Measurements from ENCODE around the gene TES. TPM values are rescaled to one million over a fixed set of nuclear protein-coding genes. Genes with fewer than 3 reads are reported as not detected.
"Not testable (repeated sequence)": the region's sequence is repeated elsewhere in the genome, so short reads cannot be mapped to it uniquely, and the experiment has no call there.

TES gene, protein sequence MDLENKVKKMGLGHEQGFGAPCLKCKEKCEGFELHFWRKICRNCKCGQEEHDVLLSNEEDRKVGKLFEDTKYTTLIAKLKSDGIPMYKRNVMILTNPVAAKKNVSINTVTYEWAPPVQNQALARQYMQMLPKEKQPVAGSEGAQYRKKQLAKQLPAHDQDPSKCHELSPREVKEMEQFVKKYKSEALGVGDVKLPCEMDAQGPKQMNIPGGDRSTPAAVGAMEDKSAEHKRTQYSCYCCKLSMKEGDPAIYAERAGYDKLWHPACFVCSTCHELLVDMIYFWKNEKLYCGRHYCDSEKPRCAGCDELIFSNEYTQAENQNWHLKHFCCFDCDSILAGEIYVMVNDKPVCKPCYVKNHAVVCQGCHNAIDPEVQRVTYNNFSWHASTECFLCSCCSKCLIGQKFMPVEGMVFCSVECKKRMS
- 15.8 TPM for total RNA-seq
- long read RNA-seq, transcript TES-201 (7 exons, 2,782 nt) = major isoform, 33 of 41 reads
- long read RNA-seq, partial matches to known transcripts = 3 of 41 reads
- long read RNA-seq, other reads (novel, unspliced or antisense) = 4 of 41 reads

DNA sequence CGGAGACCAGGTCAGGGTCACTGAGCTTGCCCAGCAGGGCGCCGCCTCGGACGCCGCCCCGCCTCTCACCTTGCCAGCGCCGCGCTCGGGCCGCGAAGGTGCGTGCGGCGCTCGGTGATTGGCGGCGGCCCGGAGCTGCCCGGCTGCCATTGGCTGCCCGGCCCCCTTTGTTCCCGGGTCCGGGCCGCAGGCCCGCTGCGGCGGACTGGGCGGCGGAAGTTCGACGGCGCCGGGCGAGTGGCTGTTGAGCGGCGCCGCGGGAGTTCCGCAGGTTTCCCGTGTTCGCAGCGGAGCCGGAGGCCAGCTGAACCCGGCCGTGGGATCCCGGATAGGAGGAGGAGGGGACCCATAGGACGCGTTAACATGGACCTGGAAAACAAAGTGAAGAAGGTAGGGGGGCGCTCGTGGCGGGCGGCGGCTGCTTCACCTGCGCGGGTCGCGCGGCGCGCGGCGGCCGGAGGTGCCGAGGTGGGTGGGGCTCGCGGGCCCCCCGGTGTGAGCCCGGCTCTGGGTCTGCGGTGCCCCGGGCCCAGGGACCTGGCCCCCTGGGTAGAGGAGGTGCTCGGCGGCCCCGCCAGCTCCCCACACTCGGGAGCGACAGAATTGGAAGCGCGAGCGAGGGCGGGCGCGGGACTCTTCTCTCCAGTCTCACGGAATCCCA is at the start of gene TES:
Gene TES (plus strand): TSS at position 195 of the 661 bp plus-strand sequence. CDS start 169 bp downstream, at position 364.
- intact Hi-C loops (cut with DNase I) = loop anchor here (2.0 kb wide), 1 partner anchor 20 kb away; no protein-coding TSS in a partner anchor
- peak; percentile 90 for DNase-seq (ENCODE audit: low spot score)

DNA sequence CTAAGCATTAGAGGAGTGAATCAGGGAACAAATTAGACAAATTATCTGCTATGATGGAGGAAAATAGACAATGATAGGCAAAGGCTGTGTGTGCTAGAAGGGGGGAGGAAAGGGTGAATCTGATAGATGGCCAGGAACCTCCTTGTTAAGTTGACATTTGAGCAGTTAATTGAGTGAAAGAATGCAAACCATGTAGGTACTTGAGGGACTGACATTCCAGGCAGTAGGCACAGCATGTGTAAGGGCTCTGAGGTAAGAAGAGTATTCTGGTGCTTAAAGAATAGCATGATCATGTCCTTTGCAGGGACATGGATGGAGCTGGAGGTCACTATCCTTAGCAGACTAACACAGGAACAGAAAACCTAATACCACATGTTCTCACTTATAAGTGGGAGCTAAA is 48.6 kb upstream of the TES start:
- DNase-seq (ENCODE audit: low spot score) = no peak
- intact Hi-C loops (cut with DNase I) = no loop called here

DNA sequence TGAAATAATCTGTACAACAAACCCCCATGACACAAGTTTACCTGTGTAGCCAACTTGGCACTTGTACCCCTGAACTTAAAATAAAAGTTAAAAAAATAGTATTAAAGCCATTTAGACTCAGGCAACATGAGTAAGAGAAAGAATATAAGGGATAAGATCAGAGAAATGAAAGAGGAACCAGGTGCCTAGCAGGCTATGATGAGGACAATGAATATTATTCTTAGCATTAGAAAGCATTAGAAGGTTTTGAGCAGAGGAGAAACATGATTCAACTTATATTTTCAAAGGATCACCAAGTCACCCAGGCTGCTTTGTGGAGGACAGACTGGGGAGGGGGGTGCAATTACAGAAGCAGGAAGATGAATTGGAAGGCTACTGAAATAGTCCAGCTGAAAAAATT is 48.1 kb upstream of the TES start:
- no peak for DNase-seq (ENCODE audit: low spot score)
- intact Hi-C loops (cut with DNase I) = no loop called here

DNA sequence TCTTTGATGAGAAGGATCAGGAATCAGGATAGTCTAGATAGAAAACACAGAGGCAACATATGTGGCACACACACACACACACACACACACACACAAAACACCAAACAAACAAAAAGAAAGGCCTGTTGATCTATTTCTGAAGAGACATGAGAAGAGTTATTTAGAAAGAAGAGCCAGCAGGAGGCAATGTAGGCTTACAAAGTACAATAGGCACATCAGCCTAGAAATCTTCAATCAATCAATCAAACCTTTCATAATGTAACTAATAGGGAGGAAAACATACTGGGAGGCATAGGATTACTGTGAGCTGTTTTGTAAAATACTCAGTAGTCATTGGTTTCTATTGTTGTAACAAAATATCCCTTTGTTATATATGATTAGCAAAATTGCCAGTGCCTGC is 47.3 kb upstream of the TES start:
- no peak for DNase-seq (ENCODE audit: low spot score)
- intact Hi-C loops (cut with DNase I) = no loop called here

DNA sequence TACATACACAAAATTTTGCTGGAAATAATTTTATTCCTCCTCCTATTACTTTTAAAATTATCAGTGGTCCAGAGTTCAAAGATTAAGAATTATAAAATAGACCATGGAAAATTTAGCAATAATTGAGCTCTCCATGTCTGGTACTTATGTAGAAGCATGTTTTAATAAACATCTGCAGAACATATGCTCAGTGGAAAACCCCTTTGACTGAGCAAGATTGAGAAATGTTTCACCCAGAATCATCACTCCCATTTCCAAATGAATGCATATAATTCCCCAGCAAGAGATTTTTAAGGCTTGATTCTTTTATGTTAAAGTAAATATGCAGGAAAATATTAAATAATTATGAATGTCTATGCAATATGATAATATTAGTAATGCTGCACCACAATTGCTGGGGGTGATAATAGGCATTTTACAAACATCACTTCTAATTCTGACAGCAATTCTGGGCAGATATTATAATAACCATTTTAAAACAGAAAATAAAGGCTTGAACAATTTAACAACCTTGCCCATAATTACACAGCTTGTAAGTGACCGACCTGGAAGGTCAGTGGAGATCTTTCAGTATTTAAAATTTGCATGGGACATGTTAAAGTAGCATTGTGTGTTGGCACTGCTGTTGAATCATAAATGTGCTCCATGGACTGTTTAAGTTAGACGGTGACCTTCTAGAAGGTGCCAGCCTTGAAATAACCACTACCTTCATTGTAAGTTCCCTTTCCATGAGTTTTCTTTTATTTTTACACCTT is 45.6 kb upstream of the TES start:
- intact Hi-C loops (cut with DNase I) = no loop called here
- no peak for DNase-seq (ENCODE audit: low spot score)

DNA sequence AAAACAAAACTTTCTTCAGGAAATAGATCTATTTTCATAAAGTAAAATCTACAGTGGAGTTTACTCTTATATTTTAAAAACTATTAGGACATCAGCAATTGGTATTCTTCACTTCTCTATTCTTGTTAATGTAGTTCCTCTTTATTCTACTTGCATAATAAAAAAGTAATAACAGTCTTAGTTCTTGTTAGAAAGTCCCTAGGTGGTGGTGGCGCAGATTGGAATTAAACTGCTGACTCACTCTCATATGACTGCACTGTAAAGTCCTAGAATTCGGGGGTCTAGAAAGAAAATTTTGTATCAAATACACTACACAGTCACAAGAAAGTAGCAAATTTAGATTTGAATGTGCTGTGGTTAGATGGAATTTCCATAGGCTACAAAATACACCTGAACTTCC is 44.6 kb upstream of the TES start:
- no peak for DNase-seq (ENCODE audit: low spot score)
- intact Hi-C loops (cut with DNase I) = no loop called here

DNA sequence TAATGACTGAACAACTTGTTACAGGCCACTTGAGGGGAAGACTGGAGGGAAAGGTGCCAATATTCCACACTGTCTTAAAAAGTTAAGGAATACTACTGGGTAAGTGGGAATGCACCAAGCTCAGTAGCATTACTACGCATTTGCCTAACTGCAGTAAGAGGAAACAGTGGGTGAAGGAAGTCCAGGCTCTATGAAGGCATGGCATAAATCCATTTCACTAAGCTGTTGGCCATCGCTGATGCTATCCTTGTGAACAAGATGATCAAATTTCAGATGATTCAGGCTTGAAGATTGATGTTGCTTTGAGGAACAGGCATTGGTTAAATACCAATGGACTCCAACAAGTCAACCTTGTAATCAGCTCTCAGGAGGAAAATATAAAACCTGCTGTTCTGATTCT is 44.2 kb upstream of the TES start:
- DNase-seq (ENCODE audit: low spot score) = no peak
- intact Hi-C loops (cut with DNase I) = no loop called here

DNA sequence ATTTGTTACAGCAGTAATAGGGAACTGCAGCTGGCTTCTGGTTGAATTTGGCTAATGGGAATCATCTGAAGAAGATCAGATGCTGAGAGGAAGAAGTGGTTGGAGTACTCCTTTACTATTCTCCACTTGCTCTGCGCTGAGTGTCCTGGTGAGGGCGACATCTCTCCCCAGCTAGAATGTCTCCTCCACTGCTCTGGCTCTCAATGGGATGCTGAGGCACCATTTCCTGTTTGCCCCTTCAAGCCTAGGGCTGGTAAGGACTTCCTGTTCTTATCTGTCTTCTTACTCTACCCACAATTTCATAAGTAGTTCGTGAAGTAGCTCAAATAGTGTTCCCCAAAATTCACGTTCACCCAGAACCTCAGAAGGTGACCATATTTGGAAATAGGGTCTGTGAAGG is 43.2 kb upstream of the TES start:
- no peak for DNase-seq (ENCODE audit: low spot score)
- intact Hi-C loops (cut with DNase I) = no loop called here

DNA sequence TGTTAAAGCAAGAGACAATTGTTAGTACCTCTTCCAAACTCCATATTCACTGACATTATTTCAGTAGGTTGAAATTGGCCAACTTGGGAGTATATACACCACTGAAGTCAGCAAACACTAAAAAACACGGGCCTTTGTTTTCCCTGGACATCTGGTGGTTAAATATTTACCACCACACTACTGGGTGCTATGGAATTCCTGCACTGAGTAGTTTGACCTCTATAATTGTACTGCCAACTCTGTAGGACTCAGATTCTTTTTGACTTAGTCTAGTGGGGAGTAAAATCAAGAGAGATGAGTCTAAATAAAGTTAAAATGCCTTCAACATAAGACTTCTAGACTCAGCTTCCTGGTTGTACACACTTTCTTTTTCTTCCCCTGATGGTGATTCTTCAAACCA is 41.3 kb upstream of the TES start:
- intact Hi-C loops (cut with DNase I) = no loop called here
- DNase-seq (ENCODE audit: low spot score) = no peak

DNA sequence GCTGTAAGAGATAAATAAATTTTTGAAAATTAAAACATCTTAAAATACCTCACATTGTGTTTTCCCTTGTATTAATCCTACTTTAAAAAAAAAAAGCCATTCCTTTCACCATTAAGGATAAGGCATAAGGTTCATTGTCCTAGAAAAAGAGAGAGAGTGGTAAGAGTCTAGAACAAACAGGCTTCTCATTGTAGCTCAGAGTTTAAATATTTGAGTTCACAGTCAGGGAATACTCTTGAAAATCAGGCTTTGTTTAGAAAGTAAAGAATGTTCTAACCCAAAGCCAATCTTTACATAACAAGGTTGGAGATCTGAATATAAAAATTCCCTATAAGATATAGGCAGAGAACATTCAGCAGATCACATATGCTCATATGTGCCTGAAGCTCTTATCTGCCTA is 40.2 kb upstream of the TES start:
- intact Hi-C loops (cut with DNase I) = no loop called here
- no peak for DNase-seq (ENCODE audit: low spot score)

DNA sequence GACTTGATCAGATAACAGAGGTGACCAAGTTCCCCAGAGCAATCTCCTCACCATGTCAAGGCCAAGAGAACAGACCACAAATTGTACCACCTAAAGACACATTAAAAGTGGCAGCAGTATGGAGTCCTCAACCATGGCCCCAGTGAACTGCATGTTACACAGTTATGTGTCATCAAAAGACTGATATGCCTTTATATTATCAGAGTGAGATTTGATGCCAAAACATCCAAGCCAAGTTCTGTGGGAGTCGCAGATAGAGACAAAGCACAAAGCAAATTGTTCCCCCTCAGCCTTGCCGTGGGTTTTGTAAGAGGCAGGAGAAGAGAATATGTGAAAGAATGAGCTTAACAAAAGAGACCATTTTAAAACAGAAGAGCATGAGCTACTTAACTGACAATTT is 39.2 kb upstream of the TES start:
- intact Hi-C loops (cut with DNase I) = no loop called here
- no peak for DNase-seq (ENCODE audit: low spot score)

DNA sequence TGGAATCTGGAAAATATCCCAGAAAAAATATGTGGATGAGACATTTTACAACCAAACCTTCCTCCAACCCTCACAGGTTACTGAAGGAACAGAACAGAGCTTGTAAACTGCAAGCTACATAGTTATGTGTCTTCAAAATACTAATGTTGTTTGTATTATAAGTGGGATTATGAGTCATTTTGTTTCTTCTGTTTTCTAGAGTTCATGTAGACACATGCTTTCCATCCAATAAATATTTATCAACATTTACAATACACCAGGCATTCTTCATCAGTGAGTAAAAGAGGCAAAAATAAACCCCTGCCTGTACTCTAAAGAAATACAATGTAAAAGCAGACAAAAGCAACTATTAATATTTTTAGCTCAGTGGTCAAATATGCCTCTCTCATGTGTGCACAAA is 38.0 kb upstream of the TES start:
- intact Hi-C loops (cut with DNase I) = no loop called here
- no peak for DNase-seq (ENCODE audit: low spot score)

DNA sequence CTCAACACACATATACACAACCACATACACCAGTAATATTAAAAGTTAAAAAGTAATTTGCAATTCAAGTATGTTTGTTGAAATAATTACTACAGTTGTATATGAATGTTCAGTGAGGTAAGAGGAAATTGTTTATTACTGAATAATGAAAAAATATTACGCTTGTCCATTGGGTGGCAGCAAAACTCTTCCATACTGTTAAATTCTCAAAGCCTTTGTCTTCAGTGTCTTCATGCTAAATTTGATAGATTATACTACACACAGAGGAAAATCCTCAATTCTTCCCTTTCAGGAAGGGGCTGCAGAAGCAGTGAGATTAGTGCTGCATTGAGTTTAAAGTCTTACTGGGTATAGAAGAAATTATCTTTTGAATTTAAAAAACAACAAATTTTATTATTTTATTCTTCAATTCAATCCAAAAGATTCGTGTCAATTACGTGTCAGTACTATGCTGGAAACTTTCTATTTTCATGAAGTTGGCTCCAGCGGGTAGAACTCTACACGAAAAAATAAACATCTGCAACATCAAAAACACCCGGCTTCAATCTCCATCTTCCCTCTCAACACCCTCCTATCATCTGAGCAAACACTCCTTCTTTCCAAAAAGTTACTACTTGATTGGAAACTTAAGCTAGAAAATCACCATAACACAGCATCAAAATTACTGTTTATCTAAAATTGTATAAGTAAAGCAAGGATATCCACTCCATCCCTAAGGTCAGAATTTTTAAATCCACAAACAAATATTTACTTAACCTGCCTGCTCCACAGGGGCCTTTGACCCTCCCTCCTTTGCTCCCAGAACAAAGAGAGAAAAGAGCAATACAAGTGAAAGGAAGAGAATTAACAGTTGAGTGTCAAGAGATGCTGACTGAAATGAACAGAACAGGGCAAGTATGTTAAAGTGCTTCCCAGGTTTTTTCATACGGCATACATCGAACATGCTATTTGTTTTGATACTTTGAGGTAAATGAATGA is 37.0 kb upstream of the TES start:
- no peak for DNase-seq (ENCODE audit: low spot score)
- intact Hi-C loops (cut with DNase I) = loop anchor here (2.0 kb wide), 1 partner anchor 637 kb away; no protein-coding TSS in a partner anchor

DNA sequence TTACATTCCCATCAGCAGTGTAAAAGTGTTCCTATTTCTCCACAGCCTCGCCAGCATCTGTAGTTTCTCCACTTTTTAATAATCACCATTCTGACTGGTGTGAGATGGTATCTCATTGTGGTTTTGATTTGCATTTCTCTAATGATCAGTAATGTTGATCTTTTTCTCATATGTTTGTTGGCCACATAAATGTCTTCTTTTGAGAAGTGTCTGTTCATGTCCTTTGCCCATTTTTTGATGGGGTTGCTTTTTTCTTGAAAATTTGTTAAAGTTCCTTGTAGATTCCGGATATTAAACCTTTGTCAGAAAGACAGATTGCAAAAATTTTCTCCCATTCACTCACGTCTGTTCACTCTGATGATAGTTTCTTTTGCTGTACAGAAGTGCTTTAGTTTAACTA is 35.2 kb upstream of the TES start:
- not testable (repeated sequence) for DNase-seq (ENCODE audit: low spot score)
- intact Hi-C loops (cut with DNase I) = loop anchor here (2.0 kb wide), 1 partner anchor 636 kb away; no protein-coding TSS in a partner anchor

DNA sequence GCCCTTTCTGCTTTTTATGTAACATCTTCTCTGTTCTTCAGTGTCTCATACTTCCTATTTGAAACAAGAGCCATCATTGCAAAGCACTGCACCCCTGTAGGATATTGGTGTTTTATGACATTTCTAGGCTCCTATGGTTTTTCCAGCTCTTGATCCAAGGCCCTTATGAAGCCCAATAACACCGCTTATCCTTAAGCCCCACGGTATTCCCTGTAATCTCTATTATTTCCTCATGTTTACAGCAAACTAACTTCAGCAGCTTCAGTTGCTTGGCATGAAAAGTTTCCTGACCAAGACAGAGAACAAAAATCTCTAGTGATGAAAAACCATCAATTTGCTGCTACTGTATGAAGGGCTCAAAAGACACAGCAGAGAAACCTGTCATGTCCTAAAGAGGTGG is 34.1 kb upstream of the TES start:
- DNase-seq (ENCODE audit: low spot score) = no peak
- intact Hi-C loops (cut with DNase I) = no loop called here

DNA sequence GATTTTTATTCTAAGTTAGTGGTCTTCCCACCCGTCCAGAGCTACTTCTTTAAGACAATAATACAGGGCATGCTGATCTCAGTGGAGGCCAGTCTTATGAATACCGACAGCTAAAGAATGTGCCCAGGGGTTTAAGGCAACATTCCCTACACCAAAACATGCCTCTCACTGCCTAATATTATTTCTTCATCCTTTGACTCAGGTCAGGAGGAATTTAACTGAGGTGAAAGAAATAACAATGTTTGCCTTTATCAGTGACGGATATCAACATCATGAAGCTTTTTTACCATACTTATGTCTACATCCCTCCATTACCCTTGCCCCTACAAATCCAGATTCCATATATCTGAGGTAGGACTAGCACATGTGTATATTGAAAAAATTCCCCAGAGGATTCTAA is 33.3 kb upstream of the TES start:
- intact Hi-C loops (cut with DNase I) = no loop called here
- DNase-seq (ENCODE audit: low spot score) = no peak

DNA sequence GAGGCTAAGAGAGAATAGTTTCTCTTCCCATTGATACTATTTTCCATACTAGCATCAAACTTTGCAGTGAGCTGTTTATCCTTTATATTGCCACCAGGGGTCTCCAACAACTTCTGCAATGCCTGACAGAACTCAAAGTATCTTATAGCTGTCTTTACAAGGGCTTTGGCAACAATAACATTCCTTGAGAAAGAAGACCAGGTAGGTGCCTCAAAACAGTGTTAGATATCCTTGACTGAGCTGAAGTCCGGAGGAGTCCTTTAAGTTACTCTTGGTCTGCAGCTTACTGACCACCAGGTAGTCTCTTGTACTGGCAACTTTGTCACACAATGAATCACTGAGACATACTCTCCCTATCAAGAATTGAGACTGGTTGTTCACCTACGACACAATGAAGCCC is 30.0 kb upstream of the TES start:
- intact Hi-C loops (cut with DNase I) = loop anchor here (2.0 kb wide), 2 partner anchors 56 to 410 kb away; no protein-coding TSS in a partner anchor

DNA sequence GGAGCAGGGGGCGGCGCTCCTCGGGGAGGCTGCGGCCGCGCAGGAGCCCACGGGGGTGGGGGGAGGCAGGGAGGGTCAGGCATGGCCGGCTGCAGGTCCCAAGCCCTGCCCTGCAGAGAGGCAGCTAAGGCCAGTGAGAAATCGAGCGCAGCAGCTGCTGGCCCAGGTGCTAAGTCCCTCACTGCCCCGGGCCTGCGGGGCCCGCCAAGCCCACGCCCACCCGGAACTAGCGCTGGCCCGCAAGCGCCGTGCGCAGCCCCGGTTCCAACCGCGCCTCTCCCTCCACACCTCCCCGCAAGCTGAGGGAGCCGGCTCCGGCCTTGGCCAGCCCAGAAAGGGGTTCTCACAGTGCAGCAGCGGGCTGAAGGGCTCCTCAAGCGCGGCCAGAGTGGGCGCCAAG is 28.3 kb upstream of the TES start:
- DNase-seq (ENCODE audit: low spot score) = no peak
- intact Hi-C loops (cut with DNase I) = no loop called here

More for the DNA sequence above, 30.0 kb upstream of the TES start:
- DNase-seq (ENCODE audit: low spot score) = no peak

DNA sequence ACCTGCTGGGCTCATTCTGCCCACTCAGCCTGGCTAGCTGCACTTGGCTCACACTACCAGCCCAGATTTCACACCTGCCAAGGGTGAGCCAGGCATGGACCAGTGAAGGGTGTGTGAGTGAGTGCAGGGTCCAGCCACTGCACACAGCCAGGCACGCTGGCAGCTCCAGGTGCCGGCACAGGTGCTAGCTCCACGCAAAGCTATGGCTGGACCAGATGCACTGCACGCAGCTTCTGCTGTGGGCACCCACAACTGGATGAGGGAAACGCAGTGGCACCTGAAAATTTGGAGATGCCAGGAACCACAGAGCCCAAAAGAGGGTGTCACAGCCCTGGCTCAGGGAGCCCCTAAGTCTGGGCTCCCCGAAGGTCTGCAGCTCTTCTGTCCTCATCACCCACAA is 24.9 kb upstream of the TES start:
- DNase-seq (ENCODE audit: low spot score) = no peak
- intact Hi-C loops (cut with DNase I) = no loop called here

Data from cardiac septum (tissue), 1 donor.